Neural progenitor cell (in vitro differentiated cells): ENCODE results near the gene BTN2A1. TPM values are rescaled to one million over a fixed set of nuclear protein-coding genes. Genes with fewer than 3 reads are reported as not detected.
"Not testable (repeated sequence)": the region's sequence is repeated elsewhere in the genome, so short reads cannot be mapped to it uniquely, and the experiment has no call there.

Experiments used
- DNase-seq: peaks from one replicate; pipeline ENCODE4 v3.0.0-alpha.2; 2016; ENCODE audit warnings: low spot score
- H2AFZ ChIP-seq: fragments of 200-600 bp; sonication (generic); replicated peaks from 2 replicates; pipeline ENCODE4 v1.6.1; 2016; ENCODE audit warnings: antibody characterized with exemption
- H3F3A ChIP-seq: fragments of 200-600 bp; sonication (generic); 2 replicates; pipeline ENCODE4 v1.6.1; 2016; ENCODE audit warnings: antibody characterized with exemption, low read depth
- H3K27ac ChIP-seq: fragments of 200-600 bp; sonication (generic); 2 replicates; pipeline ENCODE4 v1.5.1; 2016; ENCODE audit warnings: mild to moderate bottlenecking
- H3K27me3 ChIP-seq: fragments of 200-600 bp; sonication (generic); 2 replicates; pipeline ENCODE4 v1.6.1; 2016; ENCODE audit warnings: mild to moderate bottlenecking, moderate library complexity
- H3K36me3 ChIP-seq: fragments of 200-600 bp; sonication (generic); 2 replicates; pipeline ENCODE4 v1.5.1; 2016
- H3K4me1 ChIP-seq: fragments of 200-600 bp; sonication (generic); 2 replicates; pipeline ENCODE4 v1.6.1; 2016; ENCODE audit warnings: mixed run types
- H3K4me2 ChIP-seq: fragments of 200-600 bp; sonication (generic); 2 replicates; pipeline ENCODE4 v1.6.1; 2016
- H3K4me3 ChIP-seq: fragments of 200-600 bp; sonication (generic); 2 replicates; pipeline ENCODE4 v1.5.1; 2016
- H3K79me2 ChIP-seq: fragments of 200-600 bp; sonication (generic); 2 replicates; pipeline ENCODE4 v1.6.1; 2016; ENCODE audit warnings: low read depth
- H3K9ac ChIP-seq: fragments of 200-600 bp; sonication (generic); 2 replicates; pipeline ENCODE4 v1.6.1; 2016
- H3K9me3 ChIP-seq: fragments of 200-600 bp; sonication (generic); 2 replicates; pipeline ENCODE4 v1.5.1; 2016; ENCODE audit warnings: low read depth
- H4K20me1 ChIP-seq: fragments of 200-600 bp; sonication (generic); 2 replicates; pipeline ENCODE4 v1.6.1; 2016; ENCODE audit warnings: low read depth
- H3K27ac Mint-ChIP-seq: 3 replicates; pipeline ENCODE4 v1.8.0; 2021; ENCODE audit warnings: mixed read lengths
- H3K27me3 Mint-ChIP-seq: 2 replicates; pipeline ENCODE4 v1.8.0; 2022; ENCODE audit warnings: low read depth, mild to moderate bottlenecking, inconsistent platforms, moderate library complexity, mixed read lengths; ENCODE audit not compliant: insufficient read depth
- H3K36me3 Mint-ChIP-seq: 3 replicates; pipeline ENCODE4 v1.8.0; 2021; ENCODE audit warnings: mixed read lengths
- H3K4me1 Mint-ChIP-seq: 3 replicates; pipeline ENCODE4 v1.8.0; 2021; ENCODE audit warnings: mixed read lengths
- H3K4me3 Mint-ChIP-seq: 3 replicates; pipeline ENCODE4 v1.8.0; 2021; ENCODE audit warnings: mild to moderate bottlenecking, moderate library complexity, mixed read lengths
- H3K9me3 Mint-ChIP-seq: 3 replicates; pipeline ENCODE4 v1.8.0; 2020; ENCODE audit warnings: mixed read lengths
- EZH2 ChIP-seq: fragments of 200-600 bp; sonication (generic); IDR thresholded peaks from 2 replicates; pipeline ENCODE4 v1.6.1; 2017; ENCODE audit warnings: antibody characterized with exemption, mild to moderate bottlenecking, moderate library complexity
- EZH2phosphoT487 ChIP-seq: fragments of 200-600 bp; sonication (generic); IDR thresholded peaks from 2 replicates; pipeline ENCODE4 v1.6.1; 2017; ENCODE audit warnings: antibody characterized with exemption
- total RNA-seq: library from RNA; depleted of rRNA; stranded (reverse); fragments of >200 nt; gene quantifications from 2 replicates; pipeline ENCODE4 v1.2.3, GENCODE V29; 2015; ENCODE audit warnings: low replicate concordance
- TF ChIP-seq, protein P1 (sequence below): fragments of 200-600 bp; sonication (generic); IDR thresholded peaks from 2 replicates; pipeline ENCODE4 v1.5.1; 2017; ENCODE audit warnings: antibody characterized with exemption, mild to moderate bottlenecking

Gene BTN2A1
- total RNA-seq, 1 donor from 2014 or later: 11.6 TPM

DNA sequence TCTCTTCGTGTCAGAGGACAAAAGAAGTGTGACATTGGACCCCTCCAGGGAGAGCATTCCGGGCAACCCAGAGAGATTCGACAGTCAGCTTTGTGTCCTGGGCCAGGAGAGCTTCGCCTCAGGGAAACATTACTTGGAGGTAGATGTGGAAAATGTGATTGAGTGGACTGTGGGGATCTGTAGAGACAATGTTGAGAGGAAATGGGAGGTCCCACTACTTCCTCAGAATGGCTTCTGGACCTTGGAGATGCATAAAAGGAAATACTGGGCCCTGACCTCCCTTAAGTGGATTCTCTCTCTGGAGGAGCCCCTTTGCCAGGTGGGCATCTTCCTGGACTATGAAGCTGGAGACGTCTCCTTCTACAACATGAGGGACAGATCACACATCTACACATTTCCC lies 27.0 kb upstream of the BTN2A1 start:
- TF ChIP-seq EZH2phosphoT487: no peak
- no peak for TF ChIP-seq EZH2
- TF ChIP-seq, protein P1, sequence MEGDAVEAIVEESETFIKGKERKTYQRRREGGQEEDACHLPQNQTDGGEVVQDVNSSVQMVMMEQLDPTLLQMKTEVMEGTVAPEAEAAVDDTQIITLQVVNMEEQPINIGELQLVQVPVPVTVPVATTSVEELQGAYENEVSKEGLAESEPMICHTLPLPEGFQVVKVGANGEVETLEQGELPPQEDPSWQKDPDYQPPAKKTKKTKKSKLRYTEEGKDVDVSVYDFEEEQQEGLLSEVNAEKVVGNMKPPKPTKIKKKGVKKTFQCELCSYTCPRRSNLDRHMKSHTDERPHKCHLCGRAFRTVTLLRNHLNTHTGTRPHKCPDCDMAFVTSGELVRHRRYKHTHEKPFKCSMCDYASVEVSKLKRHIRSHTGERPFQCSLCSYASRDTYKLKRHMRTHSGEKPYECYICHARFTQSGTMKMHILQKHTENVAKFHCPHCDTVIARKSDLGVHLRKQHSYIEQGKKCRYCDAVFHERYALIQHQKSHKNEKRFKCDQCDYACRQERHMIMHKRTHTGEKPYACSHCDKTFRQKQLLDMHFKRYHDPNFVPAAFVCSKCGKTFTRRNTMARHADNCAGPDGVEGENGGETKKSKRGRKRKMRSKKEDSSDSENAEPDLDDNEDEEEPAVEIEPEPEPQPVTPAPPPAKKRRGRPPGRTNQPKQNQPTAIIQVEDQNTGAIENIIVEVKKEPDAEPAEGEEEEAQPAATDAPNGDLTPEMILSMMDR: no peak
- Histone ChIP-seq H3K27me3 (no peaks in the 10 kb centered on the region), H2AFZ (no peak overlapping the region), H3K9ac (no peak overlapping the region), H3K4me1 (no peaks in the 10 kb centered on the region), H3K4me3 (no peak overlapping the region), H3K36me3 (no peaks in the 10 kb centered on the region), H3K27ac (no peak overlapping the region), H3K79me2 (no peaks in the 10 kb centered on the region), H3K9me3 (no peaks in the 10 kb centered on the region), H3F3A (no peaks in the 10 kb centered on the region), H3K4me2 (no peak overlapping the region), H4K20me1 (no peaks in the 10 kb centered on the region)
- H3K27me3 Mint-ChIP-seq: no peaks in the 10 kb centered on the region
- peaks cover 15% of the 10 kb centered on the region for H3K9me3 Mint-ChIP-seq
- no peak overlapping the region for H3K27ac Mint-ChIP-seq
- no peaks in the 10 kb centered on the region for H3K4me1 Mint-ChIP-seq
- no peak for DNase-seq
- peaks cover 61% of the 10 kb centered on the region for H3K36me3 Mint-ChIP-seq
- no peak overlapping the region for H3K4me3 Mint-ChIP-seq

- peaks cover 15% of the 10 kb centered on the region for H3K9me3 Mint-ChIP-seq
- Histone ChIP-seq H3K36me3 (no peaks in the 10 kb centered on the region), H3K9ac (no peak overlapping the region), H3F3A (no peaks in the 10 kb centered on the region), H4K20me1 (no peaks in the 10 kb centered on the region), H2AFZ (no peak overlapping the region), H3K4me2 (no peak overlapping the region), H3K4me1 (no peaks in the 10 kb centered on the region), H3K4me3 (no peak overlapping the region), H3K27me3 (no peaks in the 10 kb centered on the region), H3K79me2 (no peaks in the 10 kb centered on the region), H3K9me3 (no peaks in the 10 kb centered on the region), H3K27ac (no peak overlapping the region)
- H3K27ac Mint-ChIP-seq: no peak overlapping the region
- TF ChIP-seq, protein P1: no peak
- TF ChIP-seq EZH2phosphoT487: no peak
- TF ChIP-seq EZH2: no peak
- peaks cover 3% of the 10 kb centered on the region for H3K27me3 Mint-ChIP-seq
- no peak overlapping the region for H3K4me3 Mint-ChIP-seq
- peaks cover 2% of the 10 kb centered on the region for H3K4me1 Mint-ChIP-seq
- DNase-seq: no peak
- H3K36me3 Mint-ChIP-seq: peaks cover 64% of the 10 kb centered on the region
These were observed 26.2 kb upstream of the BTN2A1 start for GRCh38 chr6:26431258-26432172.

DNA sequence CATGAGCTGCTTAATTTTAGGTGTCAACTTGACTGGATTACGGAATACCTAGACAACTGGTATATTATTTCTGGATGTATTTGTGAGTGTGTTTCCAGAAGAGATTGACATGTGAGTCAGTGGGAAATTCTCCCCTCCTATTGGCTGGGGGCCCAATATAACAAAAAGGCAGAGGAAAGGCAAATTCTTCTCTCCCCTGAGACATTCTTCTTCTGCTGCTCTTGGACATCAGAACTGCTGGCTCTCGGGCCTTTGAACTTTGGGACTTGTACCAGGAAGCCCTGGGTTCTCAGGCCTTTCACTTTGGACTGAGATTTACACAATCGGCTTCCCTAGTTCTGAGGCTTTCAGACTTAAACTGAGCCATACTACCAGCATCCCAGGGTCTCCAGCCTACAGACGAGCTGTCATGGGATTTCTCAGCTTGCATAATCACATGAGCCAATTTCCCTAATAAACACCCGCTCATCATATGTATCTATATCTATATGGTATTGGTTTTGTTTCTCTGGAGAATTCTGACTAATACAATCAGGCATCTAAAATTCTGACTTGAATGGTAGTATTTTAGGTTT lies 25.0 kb upstream of the BTN2A1 start:
- H3K9me3 Mint-ChIP-seq: peaks cover 18% of the 10 kb centered on the region
- no peak overlapping the region for H3K4me2 ChIP-seq

GRCh38 chr6:26433680-26434079 lies 24.1 kb upstream of the BTN2A1 start:
- not testable (repeated sequence) for H3K27me3 ChIP-seq, H3K4me3 ChIP-seq, H3K9ac ChIP-seq, H3K4me1 Mint-ChIP-seq, H3K4me2 ChIP-seq, H3K36me3 ChIP-seq, DNase-seq, H3F3A ChIP-seq, H3K27ac ChIP-seq, H3K27me3 Mint-ChIP-seq, H3K79me2 ChIP-seq, H3K4me1 ChIP-seq, H4K20me1 ChIP-seq, H3K9me3 ChIP-seq, H3K4me3 Mint-ChIP-seq, H3K27ac Mint-ChIP-seq, H2AFZ ChIP-seq
- Mint-ChIP-seq H3K36me3 (peaks cover 51% of the 10 kb centered on the region), H3K9me3 (peaks cover 18% of the 10 kb centered on the region)

More for the DNA sequence above, 25.0 kb upstream of the BTN2A1 start:
- Histone ChIP-seq H3K4me3 (no peak overlapping the region), H3K27me3 (no peaks in the 10 kb centered on the region), H3K27ac (no peak overlapping the region), H4K20me1 (no peaks in the 10 kb centered on the region), H3K9ac (no peak overlapping the region), H3K9me3 (no peaks in the 10 kb centered on the region), H2AFZ (no peak overlapping the region), H3K36me3 (no peaks in the 10 kb centered on the region), H3F3A (no peaks in the 10 kb centered on the region), H3K79me2 (no peaks in the 10 kb centered on the region), H3K4me1 (peaks cover 8% of the 10 kb centered on the region)
- peaks cover 3% of the 10 kb centered on the region for H3K27me3 Mint-ChIP-seq
- no peak overlapping the region for H3K4me3 Mint-ChIP-seq
- no peak for TF ChIP-seq EZH2phosphoT487
- TF ChIP-seq, protein P1: no peak
- TF ChIP-seq EZH2: no peak
- no peak overlapping the region for H3K27ac Mint-ChIP-seq
- DNase-seq: no peak
- H3K36me3 Mint-ChIP-seq: peaks cover 57% of the 10 kb centered on the region
- H3K4me1 Mint-ChIP-seq: peaks cover 7% of the 10 kb centered on the region
